Ishikawa (cell line): ENCODE results near the gene JMJD8.
A peak's percentile ranks its signal among the peaks of the same experiment; 100 is the strongest.

Experiments
- CEBPB ChIP-seq: IDR thresholded peaks from 2 replicates; pipeline ENCODE4 v1.6.1; 2012
- CREB1 ChIP-seq: IDR thresholded peaks from 2 replicates; pipeline ENCODE4 v1.6.1; 2012; ENCODE audit warnings: low read depth
- EGR1 ChIP-seq: IDR thresholded peaks from 2 replicates; pipeline ENCODE4 v1.6.1; 2012
- EP300 ChIP-seq: IDR thresholded peaks from 2 replicates; pipeline ENCODE4 v1.6.1; 2012; ENCODE audit warnings: borderline replicate concordance
- FOXM1 ChIP-seq: IDR thresholded peaks from 2 replicates; pipeline ENCODE4 v1.6.1; 2012; ENCODE audit warnings: low read depth, borderline replicate concordance
- MAX ChIP-seq: IDR thresholded peaks from 2 replicates; pipeline ENCODE4 v1.6.1; 2012
- NFIC ChIP-seq: IDR thresholded peaks from 2 replicates; pipeline ENCODE4 v1.6.1; 2012
- RAD21 ChIP-seq: IDR thresholded peaks from 2 replicates; pipeline ENCODE4 v1.6.1; 2012; ENCODE audit warnings: low read depth
- TAF1 ChIP-seq: IDR thresholded peaks from 2 replicates; pipeline ENCODE4 v1.6.1; 2012; ENCODE audit warnings: low read depth, mild to moderate bottlenecking
- TCF12 ChIP-seq: IDR thresholded peaks from 2 replicates; pipeline ENCODE4 v1.6.1; 2012; ENCODE audit warnings: low read depth
- TEAD4 ChIP-seq: IDR thresholded peaks from 2 replicates; pipeline ENCODE4 v1.6.1; 2012
- YY1 ChIP-seq: IDR thresholded peaks from 2 replicates; pipeline ENCODE4 v1.6.1; 2012; ENCODE audit warnings: low read depth
- ZBTB7A ChIP-seq: IDR thresholded peaks from 2 replicates; pipeline ENCODE4 v1.6.1; 2012; ENCODE audit warnings: low read depth
- TF ChIP-seq, protein P1 (sequence below): IDR thresholded peaks from 2 replicates; pipeline ENCODE4 v1.6.1; 2012
- TF ChIP-seq, protein P2 (sequence below): IDR thresholded peaks from 2 replicates; pipeline ENCODE4 v1.6.1; 2012; ENCODE audit warnings: low read depth, mild to moderate bottlenecking

The JMJD8 gene

GRCh38 chr16:686459-687260, 2.5 kb upstream of the JMJD8 start:
- TF ChIP-seq EGR1: no peak
- TF ChIP-seq FOXM1: no peak
- no peak for TF ChIP-seq MAX
- TF ChIP-seq, protein P1, sequence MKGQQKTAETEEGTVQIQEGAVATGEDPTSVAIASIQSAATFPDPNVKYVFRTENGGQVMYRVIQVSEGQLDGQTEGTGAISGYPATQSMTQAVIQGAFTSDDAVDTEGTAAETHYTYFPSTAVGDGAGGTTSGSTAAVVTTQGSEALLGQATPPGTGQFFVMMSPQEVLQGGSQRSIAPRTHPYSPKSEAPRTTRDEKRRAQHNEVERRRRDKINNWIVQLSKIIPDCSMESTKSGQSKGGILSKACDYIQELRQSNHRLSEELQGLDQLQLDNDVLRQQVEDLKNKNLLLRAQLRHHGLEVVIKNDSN: no peak
- no peak for TF ChIP-seq CEBPB
- no peak for TF ChIP-seq NFIC
- TF ChIP-seq CREB1: no peak
- TF ChIP-seq TEAD4: no peak
- TF ChIP-seq TAF1: no peak
- no peak for TF ChIP-seq RAD21
- TF ChIP-seq, protein P2, sequence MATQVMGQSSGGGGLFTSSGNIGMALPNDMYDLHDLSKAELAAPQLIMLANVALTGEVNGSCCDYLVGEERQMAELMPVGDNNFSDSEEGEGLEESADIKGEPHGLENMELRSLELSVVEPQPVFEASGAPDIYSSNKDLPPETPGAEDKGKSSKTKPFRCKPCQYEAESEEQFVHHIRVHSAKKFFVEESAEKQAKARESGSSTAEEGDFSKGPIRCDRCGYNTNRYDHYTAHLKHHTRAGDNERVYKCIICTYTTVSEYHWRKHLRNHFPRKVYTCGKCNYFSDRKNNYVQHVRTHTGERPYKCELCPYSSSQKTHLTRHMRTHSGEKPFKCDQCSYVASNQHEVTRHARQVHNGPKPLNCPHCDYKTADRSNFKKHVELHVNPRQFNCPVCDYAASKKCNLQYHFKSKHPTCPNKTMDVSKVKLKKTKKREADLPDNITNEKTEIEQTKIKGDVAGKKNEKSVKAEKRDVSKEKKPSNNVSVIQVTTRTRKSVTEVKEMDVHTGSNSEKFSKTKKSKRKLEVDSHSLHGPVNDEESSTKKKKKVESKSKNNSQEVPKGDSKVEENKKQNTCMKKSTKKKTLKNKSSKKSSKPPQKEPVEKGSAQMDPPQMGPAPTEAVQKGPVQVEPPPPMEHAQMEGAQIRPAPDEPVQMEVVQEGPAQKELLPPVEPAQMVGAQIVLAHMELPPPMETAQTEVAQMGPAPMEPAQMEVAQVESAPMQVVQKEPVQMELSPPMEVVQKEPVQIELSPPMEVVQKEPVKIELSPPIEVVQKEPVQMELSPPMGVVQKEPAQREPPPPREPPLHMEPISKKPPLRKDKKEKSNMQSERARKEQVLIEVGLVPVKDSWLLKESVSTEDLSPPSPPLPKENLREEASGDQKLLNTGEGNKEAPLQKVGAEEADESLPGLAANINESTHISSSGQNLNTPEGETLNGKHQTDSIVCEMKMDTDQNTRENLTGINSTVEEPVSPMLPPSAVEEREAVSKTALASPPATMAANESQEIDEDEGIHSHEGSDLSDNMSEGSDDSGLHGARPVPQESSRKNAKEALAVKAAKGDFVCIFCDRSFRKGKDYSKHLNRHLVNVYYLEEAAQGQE: no peak

- TF ChIP-seq EP300 (no peak), RAD21 (0 out of 2 replicates have a peak, but pooled peaks have one; percentile 12), TEAD4 (no peak)
These were observed 1.8 kb upstream of the JMJD8 start for GRCh38 chr16:685967-686366.

GRCh38 chr16:684961-685696, 995 bp upstream of the JMJD8 start:
- no peak for TF ChIP-seq TCF12

GRCh38 chr16:683396-684070, 601 bp downstream of the JMJD8 start:
- 0 out of 2 replicates have a peak, but pooled peaks have one; percentile 56 for TF ChIP-seq EGR1
- no peak for TF ChIP-seq EP300
- peak; percentile 8; the same call in 1 of the 2 replicates for TF ChIP-seq TEAD4
- TF ChIP-seq, protein P2: no peak
- peak; percentile 58 for TF ChIP-seq ZBTB7A
- no peak for TF ChIP-seq NFIC
- TF ChIP-seq FOXM1: no peak
- no peak; the same call in 1 of the 2 replicates for TF ChIP-seq MAX
- no peak for TF ChIP-seq TCF12
- TF ChIP-seq YY1: no peak

GRCh38 chr16:682493-683395, 1.4 kb downstream of the JMJD8 start:
- TF ChIP-seq YY1 (no peak), FOXM1 (no peak), CREB1 (no peak), EGR1 (no peak)
